GM23338 (cell line): ENCODE measurements around the gene APRT. TPM values are rescaled to one million over a fixed set of nuclear protein-coding genes. Genes with fewer than 3 reads are reported as not detected.

ENCODE experiments used
- ATAC-seq: fragments of 200-7000 bp; cut with Tn5 transposase; 3 replicates; pipeline ENCODE4 v1.9.1; 2020
- DNase-seq: peaks from one replicate; pipeline ENCODE4 v3.0.0-alpha.2; 2015; ENCODE audit warnings: low spot score
- H2AFZ ChIP-seq: fragments of 200-600 bp; sonication (generic); 2 replicates; pipeline ENCODE4 v1.8.0; 2016; ENCODE audit warnings: antibody characterized with exemption, mild to moderate bottlenecking, moderate library complexity
- H3F3A ChIP-seq: fragments of 200-600 bp; sonication (generic); replicated peaks from 2 replicates; pipeline ENCODE4 v1.8.0; 2017; ENCODE audit warnings: antibody characterized with exemption, mixed run types, low read depth
- H3K27ac ChIP-seq: fragments of 200-600 bp; sonication (generic); 2 replicates; pipeline ENCODE4 v1.6.1; 2016; ENCODE audit warnings: low read depth
- H3K27me3 ChIP-seq: fragments of 200-600 bp; sonication (generic); 2 replicates; pipeline ENCODE4 v1.8.0; 2016; ENCODE audit warnings: mild to moderate bottlenecking, mixed run types, moderate library complexity; ENCODE audit not compliant: insufficient read depth
- H3K36me3 ChIP-seq: fragments of 200-600 bp; sonication (generic); 2 replicates; pipeline ENCODE4 v1.8.0; 2016; ENCODE audit warnings: mild to moderate bottlenecking; ENCODE audit not compliant: insufficient read depth
- H3K4me1 ChIP-seq: fragments of 200-600 bp; sonication (generic); 2 replicates; pipeline ENCODE4 v1.8.0; 2016; ENCODE audit warnings: mild to moderate bottlenecking, moderate library complexity; ENCODE audit not compliant: insufficient read depth
- H3K4me2 ChIP-seq: fragments of 200-600 bp; sonication (generic); 2 replicates; pipeline ENCODE4 v1.7.1; 2017; ENCODE audit warnings: mixed run types
- H3K4me3 ChIP-seq: fragments of 200-600 bp; sonication (generic); 2 replicates; pipeline ENCODE4 v1.6.1; 2016; ENCODE audit warnings: mixed run types
- H3K79me2 ChIP-seq: fragments of 200-600 bp; sonication (generic); replicated peaks from 2 replicates; pipeline ENCODE4 v1.8.0; 2017; ENCODE audit warnings: mild to moderate bottlenecking; ENCODE audit not compliant: insufficient read depth
- H3K9me2 ChIP-seq: fragments of 200-600 bp; sonication (generic); 2 replicates; pipeline ENCODE4 v1.8.0; 2017; ENCODE audit not compliant: insufficient read depth
- H4K20me1 ChIP-seq: fragments of 200-600 bp; sonication (generic); replicated peaks from 2 replicates; pipeline ENCODE4 v1.8.0; 2017; ENCODE audit warnings: mild to moderate bottlenecking; ENCODE audit not compliant: insufficient read depth
- H3K27ac Mint-ChIP-seq: 2 replicates; pipeline ENCODE4 v1.8.0; 2020; ENCODE audit warnings: inconsistent platforms, mild to moderate bottlenecking, moderate library complexity, mixed read lengths
- H3K27me3 Mint-ChIP-seq: 3 replicates; pipeline ENCODE4 v1.8.0; 2022; ENCODE audit warnings: low read depth, mild to moderate bottlenecking, moderate library complexity, mixed read lengths, inconsistent platforms; ENCODE audit not compliant: insufficient read depth, poor library complexity
- H3K36me3 Mint-ChIP-seq: 3 replicates; pipeline ENCODE4 v1.8.0; 2021; ENCODE audit warnings: low read depth, mild to moderate bottlenecking, inconsistent platforms, moderate library complexity, mixed read lengths
- H3K4me1 Mint-ChIP-seq: 3 replicates; pipeline ENCODE4 v1.8.0; 2020; ENCODE audit warnings: mild to moderate bottlenecking, inconsistent platforms, mixed read lengths
- H3K4me3 Mint-ChIP-seq: 3 replicates; pipeline ENCODE4 v1.8.0; 2021; ENCODE audit warnings: moderate library complexity, mild to moderate bottlenecking, inconsistent platforms, mixed read lengths
- H3K9me3 Mint-ChIP-seq: 3 replicates; pipeline ENCODE4 v1.8.0; 2020; ENCODE audit warnings: moderate library complexity, mild to moderate bottlenecking, inconsistent platforms, mixed read lengths
- POLR2AphosphoS5 ChIP-seq: IDR thresholded peaks from 2 replicates; pipeline ENCODE4 v1.6.1; 2016; ENCODE audit warnings: antibody characterized with exemption, low read depth
- ZNF114 ChIP-seq: fragments of 250-450 bp; sonication (Bioruptor Pico); IDR thresholded peaks from 2 replicates; pipeline ENCODE4 v1.5.0; 2020; ENCODE audit warnings: mild to moderate bottlenecking, moderate library complexity
- polyA plus RNA-seq: library from polyadenylated mRNA; unstranded; fragments of >200 nt; fragmentation: Nextera tagmentation; extraction: Ambion mirVana; gene quantifications from 2 replicates; pipeline ENCODE4 v1.2.1, GENCODE V29; 2016
- total RNA-seq: library from RNA; depleted of rRNA; stranded (reverse); fragments of >200 nt; shearing (Covaris generic); gene quantifications from 2 replicates; pipeline ENCODE4 v1.2.3, GENCODE V29; 2014
- TF ChIP-seq, protein P1 (sequence below), 2 experiments: fragments of 200-600 bp in 1 of 2; sonication (generic) in 1 of 2; conservative IDR thresholded peaks; 2 replicates each; pipeline versions ENCODE4 v1.5.1 to v1.6.1; 2016 to 2017; ENCODE audit warnings: antibody characterized with exemption in 2 of 2, low read depth in 2 of 2, mild to moderate bottlenecking in 2 of 2, moderate library complexity in 1 of 2
- TF ChIP-seq, protein P2 (sequence below): fragments of 250-450 bp; sonication (Bioruptor Pico); IDR thresholded peaks from 2 replicates; pipeline ENCODE4 v1.5.0; 2020; ENCODE audit warnings: mild to moderate bottlenecking, moderate library complexity

The APRT gene
- total and polyA plus RNA-seq, 2 experiments from 2014 or later: 250 to 522 TPM

DNA sequence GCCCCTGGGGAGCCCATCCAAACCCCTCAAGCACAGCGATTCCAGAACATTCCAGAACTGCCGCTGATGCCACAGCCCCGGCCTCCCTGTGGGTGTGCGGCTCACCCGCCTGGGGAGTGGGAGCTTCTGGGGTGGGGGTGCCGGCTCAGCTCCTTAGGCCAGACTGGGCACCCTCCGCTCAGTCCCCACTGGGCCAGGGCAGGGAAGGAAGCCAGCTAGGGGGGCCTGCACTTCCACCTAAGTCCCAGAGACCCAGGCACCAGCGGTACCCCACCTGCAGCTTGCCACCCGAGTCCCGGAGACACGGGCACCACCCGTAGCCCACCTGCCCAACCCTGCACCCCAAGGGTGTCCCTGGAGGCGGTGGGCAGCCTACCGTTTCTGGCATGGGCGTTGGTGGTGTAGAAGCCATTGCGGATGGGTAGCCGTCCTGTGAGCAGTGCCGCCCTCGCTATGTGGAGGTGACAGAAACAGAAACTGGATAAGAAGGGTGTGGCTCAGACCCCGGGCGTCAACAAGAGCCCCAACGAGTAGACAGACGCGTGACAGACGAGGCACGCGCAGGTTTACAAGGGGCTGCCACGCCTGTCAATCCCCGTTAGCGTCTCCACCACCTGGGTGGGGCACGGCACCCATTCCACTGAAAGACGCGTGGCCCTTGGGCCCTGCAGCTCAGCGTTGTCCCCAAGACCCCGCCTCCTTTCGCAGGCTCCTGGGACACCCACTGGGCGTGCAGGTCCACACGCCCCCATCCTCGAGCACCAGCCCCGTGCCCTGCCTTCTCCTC is 30.0 kb upstream of the APRT start:
- H3K36me3 Mint-ChIP-seq: peaks cover 11% of the 10 kb centered on the region
- no peak overlapping the region for H3K4me2 ChIP-seq
- no peak overlapping the region for H3K27ac ChIP-seq
- H3K27ac Mint-ChIP-seq: no peak overlapping the region
- H3K27me3 ChIP-seq: no peaks in the 10 kb centered on the region
- no peaks in the 10 kb centered on the region for H3K9me3 Mint-ChIP-seq
- H3K4me1 Mint-ChIP-seq: 0 out of 3 replicates have a peak, but pooled peaks cover 3% of the 10 kb centered on the region
- no peaks in the 10 kb centered on the region for H3K9me2 ChIP-seq
- H3K4me3 ChIP-seq: no peak overlapping the region
- H3K79me2 ChIP-seq: no peaks in the 10 kb centered on the region
- H4K20me1 ChIP-seq: no peaks in the 10 kb centered on the region
- no peak overlapping the region for H3K4me3 Mint-ChIP-seq
- peaks cover 10% of the 10 kb centered on the region for H3K27me3 Mint-ChIP-seq
- DNase-seq (no peak), ATAC-seq (no peak)
- H3F3A ChIP-seq: no peaks in the 10 kb centered on the region
- TF ChIP-seq, protein P1, sequence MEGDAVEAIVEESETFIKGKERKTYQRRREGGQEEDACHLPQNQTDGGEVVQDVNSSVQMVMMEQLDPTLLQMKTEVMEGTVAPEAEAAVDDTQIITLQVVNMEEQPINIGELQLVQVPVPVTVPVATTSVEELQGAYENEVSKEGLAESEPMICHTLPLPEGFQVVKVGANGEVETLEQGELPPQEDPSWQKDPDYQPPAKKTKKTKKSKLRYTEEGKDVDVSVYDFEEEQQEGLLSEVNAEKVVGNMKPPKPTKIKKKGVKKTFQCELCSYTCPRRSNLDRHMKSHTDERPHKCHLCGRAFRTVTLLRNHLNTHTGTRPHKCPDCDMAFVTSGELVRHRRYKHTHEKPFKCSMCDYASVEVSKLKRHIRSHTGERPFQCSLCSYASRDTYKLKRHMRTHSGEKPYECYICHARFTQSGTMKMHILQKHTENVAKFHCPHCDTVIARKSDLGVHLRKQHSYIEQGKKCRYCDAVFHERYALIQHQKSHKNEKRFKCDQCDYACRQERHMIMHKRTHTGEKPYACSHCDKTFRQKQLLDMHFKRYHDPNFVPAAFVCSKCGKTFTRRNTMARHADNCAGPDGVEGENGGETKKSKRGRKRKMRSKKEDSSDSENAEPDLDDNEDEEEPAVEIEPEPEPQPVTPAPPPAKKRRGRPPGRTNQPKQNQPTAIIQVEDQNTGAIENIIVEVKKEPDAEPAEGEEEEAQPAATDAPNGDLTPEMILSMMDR (conservative IDR thresholded peaks at IDR 0.05; ENCODE audit: low read depth in 2 of 2): no peak
- TF ChIP-seq, protein P2, sequence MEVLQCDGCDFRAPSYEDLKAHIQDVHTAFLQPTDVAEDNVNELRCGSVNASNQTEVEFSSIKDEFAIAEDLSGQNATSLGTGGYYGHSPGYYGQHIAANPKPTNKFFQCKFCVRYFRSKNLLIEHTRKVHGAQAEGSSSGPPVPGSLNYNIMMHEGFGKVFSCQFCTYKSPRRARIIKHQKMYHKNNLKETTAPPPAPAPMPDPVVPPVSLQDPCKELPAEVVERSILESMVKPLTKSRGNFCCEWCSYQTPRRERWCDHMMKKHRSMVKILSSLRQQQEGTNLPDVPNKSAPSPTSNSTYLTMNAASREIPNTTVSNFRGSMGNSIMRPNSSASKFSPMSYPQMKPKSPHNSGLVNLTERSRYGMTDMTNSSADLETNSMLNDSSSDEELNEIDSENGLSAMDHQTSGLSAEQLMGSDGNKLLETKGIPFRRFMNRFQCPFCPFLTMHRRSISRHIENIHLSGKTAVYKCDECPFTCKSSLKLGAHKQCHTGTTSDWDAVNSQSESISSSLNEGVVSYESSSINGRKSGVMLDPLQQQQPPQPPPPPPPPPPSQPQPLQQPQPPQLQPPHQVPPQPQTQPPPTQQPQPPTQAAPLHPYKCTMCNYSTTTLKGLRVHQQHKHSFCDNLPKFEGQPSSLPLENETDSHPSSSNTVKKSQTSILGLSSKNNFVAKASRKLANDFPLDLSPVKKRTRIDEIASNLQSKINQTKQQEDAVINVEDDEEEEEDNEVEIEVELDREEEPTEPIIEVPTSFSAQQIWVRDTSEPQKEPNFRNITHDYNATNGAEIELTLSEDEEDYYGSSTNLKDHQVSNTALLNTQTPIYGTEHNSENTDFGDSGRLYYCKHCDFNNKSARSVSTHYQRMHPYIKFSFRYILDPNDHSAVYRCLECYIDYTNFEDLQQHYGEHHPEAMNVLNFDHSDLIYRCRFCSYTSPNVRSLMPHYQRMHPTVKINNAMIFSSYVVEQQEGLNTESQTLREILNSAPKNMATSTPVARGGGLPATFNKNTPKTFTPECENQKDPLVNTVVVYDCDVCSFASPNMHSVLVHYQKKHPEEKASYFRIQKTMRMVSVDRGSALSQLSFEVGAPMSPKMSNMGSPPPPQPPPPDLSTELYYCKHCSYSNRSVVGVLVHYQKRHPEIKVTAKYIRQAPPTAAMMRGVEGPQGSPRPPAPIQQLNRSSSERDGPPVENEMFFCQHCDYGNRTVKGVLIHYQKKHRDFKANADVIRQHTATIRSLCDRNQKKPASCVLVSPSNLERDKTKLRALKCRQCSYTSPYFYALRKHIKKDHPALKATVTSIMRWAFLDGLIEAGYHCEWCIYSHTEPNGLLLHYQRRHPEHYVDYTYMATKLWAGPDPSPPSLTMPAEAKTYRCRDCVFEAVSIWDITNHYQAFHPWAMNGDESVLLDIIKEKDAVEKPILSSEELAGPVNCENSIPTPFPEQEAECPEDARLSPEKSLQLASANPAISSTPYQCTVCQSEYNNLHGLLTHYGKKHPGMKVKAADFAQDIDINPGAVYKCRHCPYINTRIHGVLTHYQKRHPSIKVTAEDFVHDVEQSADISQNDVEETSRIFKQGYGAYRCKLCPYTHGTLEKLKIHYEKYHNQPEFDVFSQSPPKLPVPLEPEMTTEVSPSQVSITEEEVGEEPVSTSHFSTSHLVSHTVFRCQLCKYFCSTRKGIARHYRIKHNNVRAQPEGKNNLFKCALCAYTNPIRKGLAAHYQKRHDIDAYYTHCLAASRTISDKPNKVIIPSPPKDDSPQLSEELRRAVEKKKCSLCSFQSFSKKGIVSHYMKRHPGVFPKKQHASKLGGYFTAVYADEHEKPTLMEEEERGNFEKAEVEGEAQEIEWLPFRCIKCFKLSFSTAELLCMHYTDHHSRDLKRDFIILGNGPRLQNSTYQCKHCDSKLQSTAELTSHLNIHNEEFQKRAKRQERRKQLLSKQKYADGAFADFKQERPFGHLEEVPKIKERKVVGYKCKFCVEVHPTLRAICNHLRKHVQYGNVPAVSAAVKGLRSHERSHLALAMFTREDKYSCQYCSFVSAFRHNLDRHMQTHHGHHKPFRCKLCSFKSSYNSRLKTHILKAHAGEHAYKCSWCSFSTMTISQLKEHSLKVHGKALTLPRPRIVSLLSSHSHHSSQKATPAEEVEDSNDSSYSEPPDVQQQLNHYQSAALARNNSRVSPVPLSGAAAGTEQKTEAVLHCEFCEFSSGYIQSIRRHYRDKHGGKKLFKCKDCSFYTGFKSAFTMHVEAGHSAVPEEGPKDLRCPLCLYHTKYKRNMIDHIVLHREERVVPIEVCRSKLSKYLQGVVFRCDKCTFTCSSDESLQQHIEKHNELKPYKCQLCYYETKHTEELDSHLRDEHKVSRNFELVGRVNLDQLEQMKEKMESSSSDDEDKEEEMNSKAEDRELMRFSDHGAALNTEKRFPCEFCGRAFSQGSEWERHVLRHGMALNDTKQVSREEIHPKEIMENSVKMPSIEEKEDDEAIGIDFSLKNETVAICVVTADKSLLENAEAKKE: no peak
- TF ChIP-seq POLR2AphosphoS5: no peak
- no peak for TF ChIP-seq ZNF114
- no peaks in the 10 kb centered on the region; the same call in 1 of the 2 replicates for H3K36me3 ChIP-seq
- H2AFZ ChIP-seq: no peak overlapping the region
- no peaks in the 10 kb centered on the region for H3K4me1 ChIP-seq
